Fibroblast of pulmonary artery (primary cell): ENCODE results near the gene DELE1.

Experiments used
- DNase-seq: peaks from one replicate; pipeline ENCODE4 v3.0.0-alpha.2; 2010; ENCODE audit warnings: low read depth
- H3K4me3 ChIP-seq: replicated peaks from 2 replicates; pipeline ENCODE4 v1.5.1; 2011; ENCODE audit warnings: low read depth, mild to moderate bottlenecking, control low read depth, low read length, moderate library complexity
- CTCF ChIP-seq: IDR thresholded peaks from 2 replicates; pipeline ENCODE4 v1.5.1; 2011; ENCODE audit warnings: mild to moderate bottlenecking, control low read depth, low read length, inconsistent platforms; ENCODE audit errors: missing control alignments

The DELE1 gene

GRCh38 chr5:141923448-141924313 lies at the start of gene DELE1:
TSS of gene DELE1 (plus strand) at chr5:141923871. CDS start at chr5:141923942, 71 bp downstream.
- DNase-seq, result peak; percentile 93
- H3K4me3 ChIP-seq, result peak within 1 kb of the TSS; percentile 84
- TF ChIP-seq CTCF, result no peak

GRCh38 chr5:141873933-141874261 lies 49.8 kb upstream of the DELE1 start:
- H3K4me3 ChIP-seq, result no peak overlapping the region
- TF ChIP-seq CTCF, result no peak
- DNase-seq, result no peak

- DNase-seq, result no peak
- H3K4me3 ChIP-seq, result no peak overlapping the region
- TF ChIP-seq CTCF, result no peak
Observed at GRCh38 chr5:141874262-141874964, 49.3 kb upstream of the DELE1 start.

GRCh38 chr5:141875022-141875740 lies 48.5 kb upstream of the DELE1 start:
- no peak for DNase-seq
- no peak for TF ChIP-seq CTCF
- H3K4me3 ChIP-seq, result no peak overlapping the region

GRCh38 chr5:141875795-141876627 lies 47.7 kb upstream of the DELE1 start:
- peak; percentile 23 for DNase-seq
- peak overlapping the region; percentile 59 for H3K4me3 ChIP-seq
- no peak for TF ChIP-seq CTCF

GRCh38 chr5:141876628-141877355 lies 46.9 kb upstream of the DELE1 start:
- TF ChIP-seq CTCF, result no peak
- peak overlapping the region; percentile 59 for H3K4me3 ChIP-seq
- DNase-seq, result no peak
